Measurements from ENCODE around the gene ASIC2.
A peak's percentile ranks its signal among the peaks of the same experiment; 100 is the strongest.

Gene ASIC2

GRCh38 chr17:33096161-33096560 is 196.9 kb downstream of the ASIC2 start:
- H3K4me3 ChIP-seq (ENCODE audit: low read length), result no peak overlapping the region
- TF ChIP-seq CTCF (IDR thresholded peaks at IDR 0.05; ENCODE audit: insufficient read depth, low read depth, low read length, missing control alignments), result no peak
- no peak for DNase-seq (ENCODE audit: low read depth)

GRCh38 chr17:33091271-33091670 is 201.8 kb downstream of the ASIC2 start:
- no peak for TF ChIP-seq CTCF (IDR thresholded peaks at IDR 0.05; ENCODE audit: insufficient read depth, low read depth, low read length, missing control alignments)
- DNase-seq (ENCODE audit: low read depth), result peak; percentile 91

GRCh38 chr17:33090806-33091205 is 202.3 kb downstream of the ASIC2 start:
- H3K4me3 ChIP-seq (ENCODE audit: low read length), result no peak overlapping the region
- no peak for TF ChIP-seq CTCF (IDR thresholded peaks at IDR 0.05; ENCODE audit: insufficient read depth, low read depth, low read length, missing control alignments)
- DNase-seq (ENCODE audit: low read depth), result peak; percentile 25

More at GRCh38 chr17:33091271-33091670, 201.8 kb downstream of the ASIC2 start:
- H3K4me3 ChIP-seq (ENCODE audit: low read length), result no peak overlapping the region

- no peak for DNase-seq (ENCODE audit: low read depth)
- TF ChIP-seq CTCF (IDR thresholded peaks at IDR 0.05; ENCODE audit: insufficient read depth, low read depth, low read length, missing control alignments), result no peak
- no peak overlapping the region for H3K4me3 ChIP-seq (ENCODE audit: low read length)
Observed at GRCh38 chr17:33086878-33087277, 206.2 kb downstream of the ASIC2 start.

GRCh38 chr17:33086041-33086440 is 207.1 kb downstream of the ASIC2 start:
- no peak for TF ChIP-seq CTCF (IDR thresholded peaks at IDR 0.05; ENCODE audit: insufficient read depth, low read depth, low read length, missing control alignments)
- H3K4me3 ChIP-seq (ENCODE audit: low read length), result no peak overlapping the region
- DNase-seq (ENCODE audit: low read depth), result no peak

- no peak overlapping the region for H3K4me3 ChIP-seq (ENCODE audit: low read length)
- TF ChIP-seq CTCF (IDR thresholded peaks at IDR 0.05; ENCODE audit: insufficient read depth, low read depth, low read length, missing control alignments), result no peak
- DNase-seq (ENCODE audit: low read depth), result no peak
Observed at GRCh38 chr17:33085256-33085655, 207.8 kb downstream of the ASIC2 start.

GRCh38 chr17:33084755-33085154 is 208.3 kb downstream of the ASIC2 start:
- no peak for DNase-seq (ENCODE audit: low read depth)
- no peak for TF ChIP-seq CTCF (IDR thresholded peaks at IDR 0.05; ENCODE audit: insufficient read depth, low read depth, low read length, missing control alignments)
- H3K4me3 ChIP-seq (ENCODE audit: low read length), result no peak overlapping the region
